NCI-H82 (cell line): Measurements from ENCODE around the gene TOP1.
A peak's percentile ranks its signal among the peaks of the same experiment; 100 is the strongest.
"Not testable (repeated sequence)": the region's sequence is repeated elsewhere in the genome, so short reads cannot be mapped to it uniquely, and the experiment has no call there.

Experiments used
- DNase-seq: peaks from one replicate; lab custom pipeline; 2025; lab: John Stamatoyannopoulos, UW

Gene TOP1

DNA sequence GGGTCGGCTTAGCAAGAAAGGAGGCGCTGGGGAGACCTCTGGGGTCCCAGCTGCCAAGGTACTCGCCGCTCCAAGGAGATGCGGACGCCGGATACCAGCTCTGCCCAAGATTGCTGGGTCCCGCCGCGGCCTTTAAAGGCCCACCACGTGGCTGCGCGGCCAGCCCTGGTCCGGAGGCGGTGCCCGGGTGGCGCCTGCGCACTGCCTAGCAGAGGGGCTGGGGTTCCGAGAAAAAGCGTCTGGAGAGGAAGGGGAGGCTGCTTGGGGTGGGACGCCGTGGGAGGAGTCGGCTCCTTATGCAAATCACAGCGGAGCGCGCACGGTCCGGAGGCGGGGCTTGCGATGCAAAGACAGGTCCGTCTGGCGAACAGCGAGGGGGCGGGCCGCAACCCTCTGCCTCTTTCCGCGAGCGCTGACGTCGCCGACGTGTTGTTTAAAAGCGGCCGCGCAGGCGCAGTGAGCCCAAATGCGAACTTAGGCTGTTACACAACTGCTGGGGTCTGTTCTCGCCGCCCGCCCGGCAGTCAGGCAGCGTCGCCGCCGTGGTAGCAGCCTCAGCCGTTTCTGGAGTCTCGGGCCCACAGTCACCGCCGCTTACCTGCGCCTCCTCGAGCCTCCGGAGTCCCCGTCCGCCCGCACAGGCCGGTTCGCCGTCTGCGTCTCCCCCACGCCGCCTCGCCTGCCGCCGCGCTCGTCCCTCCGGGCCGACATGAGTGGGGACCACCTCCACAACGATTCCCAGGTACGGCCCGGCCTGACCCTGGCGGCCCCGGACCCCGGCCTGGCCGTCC lies at the start of gene TOP1:
TOP1 (plus strand) TSS at position 464 of the 791 bp plus-strand sequence; CDS start at position 710, 246 bp downstream.
- peak; percentile 100 for DNase-seq

GRCh38 chr20:40979247-40979646 lies 49.4 kb upstream of the TOP1 start:
- DNase-seq: no peak

DNA sequence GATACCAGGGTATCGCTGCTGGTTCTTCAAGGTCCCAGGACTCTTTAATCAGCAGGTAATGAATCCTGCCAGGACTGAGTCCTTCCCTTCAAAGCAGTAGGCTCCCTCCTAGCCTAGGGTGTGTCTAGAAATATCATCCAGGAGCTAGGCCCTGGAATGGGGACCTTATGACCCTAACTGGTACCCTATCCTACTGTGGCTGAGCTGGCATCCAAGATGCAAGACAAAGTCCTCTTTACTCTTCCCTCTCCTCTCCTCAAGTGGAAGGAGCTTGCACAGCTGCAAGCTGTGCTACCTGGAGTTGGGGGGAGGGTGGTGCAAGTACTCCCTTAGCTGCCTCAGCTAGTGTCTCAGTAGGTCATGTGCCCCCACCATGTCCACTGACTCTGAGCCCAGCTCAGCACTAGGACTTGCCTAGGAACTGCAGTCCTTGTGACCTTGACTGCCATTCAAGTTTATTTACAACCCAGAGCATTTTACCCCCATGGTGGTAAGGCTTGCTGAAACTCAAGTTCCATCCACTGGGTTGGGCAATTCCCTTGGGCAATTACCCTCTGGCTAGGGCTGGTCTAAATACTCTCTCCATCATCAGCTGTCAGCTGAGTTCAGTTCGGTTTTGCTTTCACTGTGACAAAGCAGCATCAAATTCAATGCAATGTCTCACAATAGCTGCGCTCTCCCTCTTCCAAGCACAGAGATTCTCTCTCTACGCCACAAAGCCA lies 48.4 kb upstream of the TOP1 start:
- DNase-seq: no peak

DNA sequence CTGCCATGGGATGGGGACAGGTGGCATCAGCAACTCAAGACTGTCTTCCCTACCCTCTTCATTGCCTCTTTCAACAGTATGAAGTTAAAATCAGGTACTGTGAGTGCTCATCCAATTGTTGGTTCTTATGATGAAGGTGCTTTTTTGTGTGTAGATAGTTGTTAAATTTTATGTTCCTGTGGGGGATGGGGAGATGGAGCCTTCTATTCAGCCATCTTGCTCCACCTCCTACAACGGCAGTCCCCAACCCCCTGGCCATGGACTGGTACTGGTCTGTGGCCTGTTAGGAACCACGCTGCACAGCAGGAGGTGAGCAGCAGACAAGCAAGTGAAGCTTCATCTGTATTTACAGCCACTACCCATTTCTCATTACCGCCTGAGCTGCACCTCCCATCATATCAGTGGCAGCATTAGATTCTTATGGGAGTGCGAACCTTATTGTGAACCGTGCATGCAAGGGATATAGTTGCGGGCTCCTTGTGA lies 47.8 kb upstream of the TOP1 start:
- no peak for DNase-seq

GRCh38 chr20:40982415-40983145 lies 46.0 kb upstream of the TOP1 start:
- DNase-seq: no peak

DNA sequence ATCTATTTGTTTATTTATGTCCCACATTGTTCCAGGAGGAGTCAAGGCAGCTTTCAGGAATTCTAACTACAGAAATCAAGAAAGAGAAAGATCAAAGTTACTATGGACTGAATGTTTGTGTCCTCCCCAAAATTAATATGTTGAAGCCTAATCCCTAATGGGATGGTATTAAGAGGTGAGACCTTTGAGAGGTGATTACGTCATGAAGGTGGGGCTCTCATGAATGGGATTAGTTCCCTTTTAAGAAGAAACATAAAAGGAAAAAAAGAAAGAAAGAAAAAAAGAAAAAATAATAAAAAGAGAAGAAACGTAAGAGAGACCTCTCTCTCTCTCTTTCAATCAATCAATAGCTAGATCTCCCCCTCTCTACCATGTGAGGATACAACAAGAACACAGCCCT lies 44.7 kb upstream of the TOP1 start:
- DNase-seq: no peak

- DNase-seq: no peak
Observed at GRCh38 chr20:40984496-40984895, 44.1 kb upstream of the TOP1 start.

DNA sequence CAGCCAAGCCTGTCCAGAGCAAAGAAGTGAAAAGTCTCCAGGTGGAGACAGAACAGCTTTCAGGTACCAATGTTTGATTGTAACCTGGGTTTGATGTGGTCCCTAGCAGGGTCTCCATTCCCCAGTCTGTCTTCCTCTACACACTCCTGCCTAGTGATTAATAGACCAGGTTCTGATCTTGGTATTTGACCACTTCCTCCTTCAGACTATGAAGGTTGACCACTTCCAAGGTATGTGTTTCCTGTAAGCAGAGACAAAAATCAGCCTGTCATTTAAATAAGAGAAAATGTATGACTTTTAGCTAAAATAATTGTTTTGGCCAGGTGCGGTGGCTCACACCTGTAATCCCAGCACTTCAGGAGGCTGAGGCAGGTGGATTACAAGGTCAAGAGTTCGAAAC lies 41.8 kb upstream of the TOP1 start:
- no peak for DNase-seq

GRCh38 chr20:40990542-40991120 lies 38.0 kb upstream of the TOP1 start:
- peak; percentile 86 for DNase-seq

DNA sequence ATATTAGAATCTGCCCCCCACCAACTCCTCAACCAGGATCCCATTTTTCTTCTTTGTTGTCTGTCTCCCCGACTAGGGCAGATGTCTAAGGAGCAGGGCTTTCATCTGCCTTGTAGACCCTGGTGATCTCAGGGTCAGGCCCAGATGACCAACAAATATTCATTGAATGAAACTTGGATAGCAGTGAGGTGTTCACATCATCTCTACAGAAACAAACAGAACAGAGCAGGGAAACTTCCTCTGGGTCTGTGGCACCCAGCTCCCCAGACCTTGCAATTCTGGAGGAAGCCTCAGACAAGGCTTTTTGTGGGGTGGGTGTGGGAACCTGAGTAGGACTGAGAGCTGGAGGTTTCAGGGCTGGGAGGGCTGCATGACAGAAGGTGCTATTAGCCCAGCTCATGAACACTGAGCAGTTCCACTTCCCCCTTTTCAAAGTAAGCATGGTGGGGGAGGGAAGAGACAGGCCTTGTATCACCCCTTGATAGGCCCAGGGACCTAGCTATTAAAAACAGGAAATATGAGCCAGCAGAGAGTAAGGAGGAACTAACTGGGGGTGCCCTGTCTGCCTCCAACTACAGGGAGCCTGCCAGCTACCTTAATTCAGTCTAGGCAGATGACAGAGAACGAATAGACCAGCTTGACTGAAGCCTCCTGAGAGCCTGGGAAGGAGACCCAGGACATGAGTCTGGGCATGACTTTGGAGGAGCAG lies 37.3 kb upstream of the TOP1 start:
- DNase-seq: no peak

GRCh38 chr20:40992349-40993113 lies 36.1 kb upstream of the TOP1 start:
- no peak for DNase-seq

- DNase-seq: peak; percentile 8
Observed at GRCh38 chr20:40993794-40994540, 34.7 kb upstream of the TOP1 start.

DNA sequence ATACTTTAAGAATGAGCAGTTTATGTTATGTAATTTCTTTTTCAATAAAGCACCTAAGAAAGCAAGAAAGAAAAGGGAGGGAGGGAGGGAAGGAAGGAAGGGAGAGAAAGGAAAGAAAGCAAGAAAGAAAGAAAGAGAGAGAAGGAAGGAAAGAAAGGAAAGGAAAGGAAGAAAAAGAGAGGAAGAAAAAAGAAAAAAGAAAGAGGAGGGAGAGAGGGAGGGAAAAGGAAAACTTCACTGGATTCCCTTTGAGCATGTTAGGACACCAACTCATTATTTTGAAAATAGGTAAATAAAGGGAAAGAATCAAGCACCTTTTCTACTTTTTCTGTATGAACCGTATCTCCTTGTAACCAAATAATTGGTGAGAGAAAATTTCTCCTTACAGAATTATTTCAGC lies 32.3 kb upstream of the TOP1 start:
- no peak for DNase-seq

DNA sequence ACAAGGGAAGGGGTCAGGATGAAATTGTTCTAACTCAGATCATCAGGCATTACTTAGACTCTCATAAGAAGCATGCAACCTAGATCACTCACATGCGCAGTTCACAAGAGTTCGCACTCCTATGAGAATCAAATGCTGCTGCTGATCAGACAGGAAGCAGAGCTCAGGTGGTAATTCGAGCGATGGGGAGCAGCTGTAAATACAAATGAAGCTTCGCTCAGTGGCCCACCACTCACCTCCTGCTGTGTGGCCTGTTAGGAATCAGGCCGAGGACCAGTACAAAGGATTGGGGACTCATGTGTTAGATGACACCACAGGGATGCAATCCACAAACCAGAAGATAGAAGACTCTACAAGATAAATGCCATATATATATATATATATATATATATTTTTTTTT lies 31.5 kb upstream of the TOP1 start:
- DNase-seq: no peak

- no peak for DNase-seq
Observed at GRCh38 chr20:40999841-41000240, 28.8 kb upstream of the TOP1 start.

DNA sequence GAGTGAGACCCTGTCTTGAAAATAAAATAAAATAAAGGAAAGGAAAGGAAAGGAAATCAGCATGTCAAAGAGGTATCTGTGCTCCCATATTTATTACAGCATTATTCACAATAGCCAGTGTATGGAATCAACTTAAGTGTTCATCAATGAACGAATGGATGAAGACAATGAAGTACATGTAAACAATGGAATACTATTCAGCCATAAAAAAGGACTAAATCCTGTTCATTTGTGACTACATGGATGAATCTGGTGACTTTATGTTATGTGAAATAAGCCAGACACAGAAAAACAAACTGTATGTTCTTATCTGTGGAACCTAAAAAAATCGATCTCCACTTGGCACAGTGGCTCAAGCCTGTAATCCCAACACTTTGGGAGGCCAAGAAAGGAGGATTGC lies 28.0 kb upstream of the TOP1 start:
- DNase-seq: no peak

DNA sequence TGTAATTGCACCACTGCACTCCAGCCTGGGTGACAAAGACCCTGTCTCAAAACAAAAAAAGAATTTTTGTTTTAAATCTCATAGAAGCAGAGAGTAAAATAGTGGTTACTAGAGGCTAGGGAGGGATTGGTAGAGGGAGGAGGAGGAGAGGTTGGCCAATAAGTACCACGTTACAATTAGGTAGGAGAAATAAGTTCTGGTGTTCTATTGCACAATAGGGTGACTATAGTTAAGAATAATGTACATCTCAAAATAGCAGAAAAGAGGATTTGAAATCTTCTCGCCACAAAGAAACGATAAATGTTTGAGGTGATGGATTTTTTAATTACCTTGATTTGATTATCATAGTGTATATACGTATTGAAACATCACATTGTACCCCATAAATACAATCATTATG lies 27.1 kb upstream of the TOP1 start:
- no peak for DNase-seq

- no peak for DNase-seq
Observed at GRCh38 chr20:41002842-41003142, 25.8 kb upstream of the TOP1 start.

DNA sequence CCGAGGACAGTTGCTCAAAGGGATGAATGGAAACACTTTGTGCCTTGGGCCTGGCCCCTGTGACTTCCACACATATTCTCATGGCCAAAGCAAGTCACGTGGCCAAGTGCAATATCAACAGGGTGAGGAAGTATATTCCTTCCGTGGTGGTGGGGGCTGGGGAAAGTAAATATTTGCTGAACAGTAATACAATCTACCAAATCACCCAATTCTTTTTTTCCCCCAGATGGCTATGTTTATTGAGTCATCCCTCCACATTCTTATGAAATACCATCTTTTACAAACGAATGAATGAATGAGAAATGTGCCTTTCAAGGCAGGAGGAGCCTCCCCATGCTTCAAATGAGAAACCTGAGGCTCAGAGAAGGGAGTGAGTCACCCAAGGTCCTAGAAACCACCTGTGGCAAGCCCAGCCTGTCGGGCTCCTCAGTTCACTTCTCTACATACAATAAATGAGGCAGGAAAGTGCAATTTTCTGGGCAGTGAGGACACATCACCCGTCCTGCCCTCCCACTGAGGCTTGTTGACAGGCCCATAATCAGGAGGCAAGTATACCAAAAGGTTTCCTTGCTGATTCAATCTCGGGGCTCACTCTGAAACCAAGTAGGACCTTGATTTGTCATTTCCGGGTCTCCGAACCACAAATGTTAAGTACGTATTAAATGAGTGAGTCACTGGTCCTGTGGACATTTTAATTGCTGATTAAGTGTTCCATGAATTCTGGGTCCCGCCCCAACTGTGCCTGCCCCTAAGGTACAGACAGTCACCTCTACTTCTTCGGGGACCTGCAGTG lies 25.3 kb upstream of the TOP1 start:
- DNase-seq: no peak

DNA sequence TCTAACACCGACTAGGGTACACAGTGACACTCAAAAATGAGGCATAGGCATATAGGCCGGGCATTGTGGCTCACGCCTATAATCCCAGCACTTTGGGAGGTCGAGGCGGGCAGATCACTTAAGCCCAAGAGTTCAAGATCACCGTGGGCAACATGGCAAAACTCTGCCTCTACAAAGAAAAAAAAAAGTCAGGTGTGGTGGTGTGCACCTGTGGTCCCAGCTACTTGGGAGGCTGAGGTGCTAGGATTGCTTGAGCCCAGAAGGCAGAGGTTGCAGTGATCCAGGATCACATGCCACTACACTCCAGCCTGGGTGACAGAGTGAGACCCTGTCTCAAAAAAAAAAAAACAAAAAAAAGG lies 24.7 kb upstream of the TOP1 start:
- not testable (repeated sequence) for DNase-seq
